GM18502 (cell line): ENCODE results near the gene RRAGB.
A peak's percentile ranks its signal among the peaks of the same experiment; 100 is the strongest.
"Not testable (repeated sequence)": the region's sequence is repeated elsewhere in the genome, so short reads cannot be mapped to it uniquely, and the experiment has no call there.

ENCODE experiments used
- ATAC-seq: cut with Tn5 transposase; IDR thresholded peaks from one replicate; pipeline ENCODE4 v1.9.1; 2021; ENCODE audit warnings: mild to moderate bottlenecking; ENCODE audit not compliant: unreplicated experiment, poor library complexity

RRAGB gene, protein sequence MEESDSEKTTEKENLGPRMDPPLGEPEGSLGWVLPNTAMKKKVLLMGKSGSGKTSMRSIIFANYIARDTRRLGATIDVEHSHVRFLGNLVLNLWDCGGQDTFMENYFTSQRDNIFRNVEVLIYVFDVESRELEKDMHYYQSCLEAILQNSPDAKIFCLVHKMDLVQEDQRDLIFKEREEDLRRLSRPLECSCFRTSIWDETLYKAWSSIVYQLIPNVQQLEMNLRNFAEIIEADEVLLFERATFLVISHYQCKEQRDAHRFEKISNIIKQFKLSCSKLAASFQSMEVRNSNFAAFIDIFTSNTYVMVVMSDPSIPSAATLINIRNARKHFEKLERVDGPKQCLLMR

DNA sequence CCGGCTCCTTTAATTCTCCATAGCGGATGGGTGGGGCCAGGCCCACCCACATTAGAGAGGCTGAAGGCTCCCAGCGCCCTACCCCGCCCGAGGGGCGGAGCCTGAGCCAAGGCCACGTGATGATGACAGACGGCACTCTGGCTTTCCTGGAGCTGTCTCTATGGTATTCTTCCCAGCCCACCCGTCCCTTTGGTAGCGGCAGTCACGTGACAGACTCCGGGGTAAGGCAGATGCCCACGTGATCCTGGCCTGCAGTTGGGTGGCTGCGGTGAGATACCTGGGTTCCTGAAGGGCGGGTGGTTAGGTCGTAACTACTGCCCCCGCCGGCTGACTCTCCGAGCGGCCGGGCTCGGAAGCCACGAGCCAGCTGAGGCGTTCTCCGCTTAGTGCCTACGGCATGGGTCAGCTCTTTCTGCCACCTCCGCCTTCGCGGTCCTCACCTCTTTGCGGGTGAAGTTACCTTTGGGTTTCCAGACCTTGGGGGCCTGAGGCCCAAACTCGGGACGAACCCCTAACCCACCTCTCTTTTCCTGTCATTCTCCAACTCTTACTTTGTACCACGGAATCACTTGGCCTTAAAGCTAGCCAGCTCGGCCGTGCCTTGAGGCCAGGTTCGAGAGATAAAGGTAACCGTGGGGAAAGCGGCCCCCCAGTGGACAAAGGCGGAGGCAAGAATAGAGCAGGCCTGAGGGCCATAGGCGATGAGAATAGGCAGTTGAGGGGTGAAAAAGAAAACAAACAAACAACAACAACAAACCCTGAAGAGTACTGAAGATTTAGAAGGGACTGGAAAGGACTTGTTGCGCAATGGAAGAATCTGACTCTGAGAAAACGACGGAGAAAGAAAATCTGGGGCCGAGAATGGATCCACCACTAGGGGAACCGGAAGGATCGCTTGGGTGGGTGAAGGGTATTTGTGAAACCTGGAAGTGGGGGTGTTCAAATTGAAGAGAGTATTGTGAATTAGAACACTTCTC is at the start of gene RRAGB:
TSS of gene RRAGB (plus strand) at position 229 of the 977 bp plus-strand sequence. CDS start at position 808, 579 bp downstream.
- ATAC-seq: peak; percentile 97

DNA sequence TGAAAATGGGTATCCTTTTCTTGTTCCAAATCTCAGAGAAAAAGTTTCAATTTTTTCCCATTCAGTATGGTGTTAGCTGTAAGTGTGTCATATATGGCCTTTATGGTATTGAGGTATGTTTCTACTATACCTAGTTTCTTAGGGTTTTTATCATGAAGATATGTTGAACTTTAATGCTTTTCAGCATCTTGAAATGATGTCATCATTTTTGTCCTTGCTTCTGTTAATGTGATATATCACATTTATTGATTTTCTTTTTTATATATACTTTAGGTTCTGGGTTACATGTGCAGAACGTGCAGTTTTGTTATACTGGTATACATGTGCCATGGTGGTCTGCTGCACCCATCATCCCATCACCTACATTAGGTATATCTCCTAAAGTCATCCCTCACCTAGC is 49.5 kb upstream of the RRAGB start:
- ATAC-seq: no peak

DNA sequence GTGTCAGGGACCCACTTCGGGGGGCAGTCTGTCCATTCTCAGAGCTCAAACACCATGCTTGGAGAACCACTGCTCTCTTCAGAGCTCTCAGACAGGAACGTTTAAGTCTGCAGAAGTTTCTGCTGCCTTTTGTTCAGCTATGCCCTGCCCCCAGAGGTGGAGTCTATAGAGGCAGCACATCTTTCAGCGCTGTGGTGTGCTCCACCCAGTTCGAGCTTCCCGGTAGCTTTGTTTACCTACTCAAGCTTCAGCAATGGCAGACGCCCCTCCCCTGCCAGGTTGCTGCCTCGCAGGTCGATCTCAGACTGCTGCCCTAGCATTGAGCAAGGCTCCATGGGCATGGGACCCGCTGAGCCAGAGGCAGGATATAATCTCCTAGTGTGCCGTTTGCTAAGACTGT is 29.0 kb upstream of the RRAGB start:
- ATAC-seq: not testable (repeated sequence)

DNA sequence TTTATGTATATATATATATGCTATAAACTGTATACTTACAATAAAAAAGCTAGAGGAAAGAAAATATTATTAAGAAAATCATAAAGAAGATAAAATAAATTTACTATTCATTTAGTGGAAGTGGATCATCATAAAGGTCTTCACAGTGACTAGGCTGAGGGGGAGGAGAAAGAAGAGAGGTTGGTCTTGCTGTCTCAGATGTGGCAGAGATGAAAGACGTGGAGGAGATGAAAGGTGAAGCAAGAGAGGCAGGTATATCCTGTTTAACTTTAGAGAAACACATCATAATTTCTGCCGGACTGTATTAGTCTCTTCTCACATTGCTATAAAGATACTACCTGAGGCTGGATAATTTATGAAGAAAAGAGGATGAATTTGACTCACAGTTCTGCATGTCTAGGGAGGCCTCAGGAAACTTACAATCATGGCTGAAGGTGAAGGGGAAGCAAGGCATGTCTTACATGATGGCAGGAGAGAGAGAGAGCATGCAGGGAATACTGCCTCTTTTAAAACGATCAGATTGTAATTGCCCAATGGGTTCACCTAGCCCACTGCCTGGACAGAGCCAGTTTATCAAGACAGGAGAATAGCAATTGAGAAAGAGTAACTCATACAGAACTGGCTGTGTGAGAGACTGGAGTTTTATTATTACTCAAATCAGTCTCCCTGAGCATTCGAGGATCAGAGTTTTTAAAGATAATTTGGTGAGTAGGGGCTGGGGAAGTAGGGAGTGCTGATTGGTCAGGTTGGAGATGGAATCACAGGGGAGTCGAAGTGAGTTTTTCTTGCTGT is 22.1 kb upstream of the RRAGB start:
- ATAC-seq: no peak

DNA sequence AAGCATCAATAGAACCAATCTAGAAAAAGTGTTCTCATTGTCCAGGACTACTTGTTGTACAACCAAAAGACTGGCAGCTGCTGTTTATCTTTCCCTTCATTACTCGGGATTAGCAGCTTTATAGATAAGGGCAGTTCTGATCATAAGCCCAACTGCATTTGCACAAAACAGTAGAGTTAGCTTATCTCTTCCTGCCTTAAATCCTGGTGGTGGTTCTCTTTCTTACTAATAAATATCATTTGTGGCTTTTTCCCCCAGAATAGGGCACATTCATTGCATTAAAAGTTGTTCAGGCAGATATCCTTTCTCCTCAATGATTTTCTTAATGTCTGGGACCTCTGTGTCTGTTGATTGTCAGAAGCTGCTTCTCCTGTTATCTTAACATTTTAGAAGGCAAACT is 20.2 kb upstream of the RRAGB start:
- ATAC-seq: no peak

DNA sequence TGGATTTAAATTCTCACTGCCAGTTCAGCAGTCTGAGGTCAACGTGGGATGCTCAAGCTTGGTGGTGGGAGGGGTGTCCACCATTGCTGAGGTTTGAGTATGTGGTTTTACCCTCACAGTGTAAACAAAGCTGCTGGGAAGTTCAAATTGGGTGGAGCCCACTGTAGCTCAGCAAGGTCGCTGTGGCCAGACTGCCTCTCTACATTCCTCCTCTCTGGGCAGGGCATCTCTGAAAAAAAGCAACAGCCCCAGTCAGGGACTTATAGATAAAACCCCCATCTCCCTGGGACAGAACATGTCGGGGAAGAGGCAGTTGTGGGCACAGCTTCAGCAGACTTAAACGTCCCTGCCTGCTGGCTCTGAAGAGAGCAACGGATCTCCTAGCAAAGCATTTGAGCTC is 14.9 kb upstream of the RRAGB start:
- no peak for ATAC-seq

DNA sequence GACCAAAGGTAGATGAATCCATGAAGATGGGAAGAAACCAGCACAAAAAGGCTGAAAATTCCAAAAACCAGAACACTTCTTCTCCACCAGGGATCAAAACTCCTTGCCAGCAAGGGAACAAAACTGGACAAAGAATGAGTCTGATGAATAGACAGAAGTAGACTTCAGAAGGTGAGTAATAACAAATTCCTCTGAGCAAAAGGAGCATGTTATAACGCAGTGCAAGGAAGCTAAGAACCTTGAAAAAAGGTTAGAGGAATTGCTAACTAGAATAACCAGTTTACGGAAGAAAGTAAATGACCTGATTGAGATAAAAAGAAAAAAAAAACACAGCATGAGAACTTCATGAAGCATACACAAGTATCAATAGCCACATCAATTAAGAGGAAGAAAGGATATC is 14.1 kb upstream of the RRAGB start:
- not testable (repeated sequence) for ATAC-seq

DNA sequence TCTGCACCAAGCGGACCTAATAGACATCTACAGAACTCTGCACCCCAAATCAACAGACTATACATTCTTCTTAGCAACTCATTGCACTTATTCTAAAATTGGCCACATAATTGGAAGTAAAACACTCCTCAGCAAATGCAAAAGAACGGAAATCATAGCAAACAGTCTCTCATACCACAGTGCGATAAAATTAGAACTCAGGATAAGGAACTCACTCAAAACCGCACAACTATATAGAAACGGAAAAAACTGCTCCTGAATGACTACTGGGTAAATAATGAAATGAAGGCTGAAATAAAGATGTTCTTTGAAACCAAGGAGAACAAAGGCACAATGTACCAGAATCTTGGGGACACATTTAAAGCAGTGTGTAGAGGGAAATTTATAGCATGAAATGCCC is 12.5 kb upstream of the RRAGB start:
- ATAC-seq: not testable (repeated sequence)

DNA sequence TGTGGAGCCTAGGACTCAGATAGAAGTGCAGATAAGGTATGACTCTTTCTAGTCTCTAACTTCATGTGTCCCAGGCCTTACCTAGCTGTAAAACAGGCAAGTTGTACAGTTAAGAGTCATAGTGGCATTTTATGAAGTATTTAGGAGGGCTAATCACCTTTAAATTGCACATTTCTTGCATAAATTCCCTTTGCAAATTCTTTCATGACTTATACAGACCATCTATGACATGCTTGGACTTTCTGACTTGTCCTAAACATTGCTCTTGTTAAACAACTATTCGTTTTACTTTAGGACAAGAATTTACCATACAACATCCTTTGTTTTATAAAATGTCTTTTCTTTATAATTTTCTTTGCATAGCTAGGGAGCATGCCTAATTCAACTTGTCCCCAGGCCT is 7.8 kb upstream of the RRAGB start:
- ATAC-seq: no peak

DNA sequence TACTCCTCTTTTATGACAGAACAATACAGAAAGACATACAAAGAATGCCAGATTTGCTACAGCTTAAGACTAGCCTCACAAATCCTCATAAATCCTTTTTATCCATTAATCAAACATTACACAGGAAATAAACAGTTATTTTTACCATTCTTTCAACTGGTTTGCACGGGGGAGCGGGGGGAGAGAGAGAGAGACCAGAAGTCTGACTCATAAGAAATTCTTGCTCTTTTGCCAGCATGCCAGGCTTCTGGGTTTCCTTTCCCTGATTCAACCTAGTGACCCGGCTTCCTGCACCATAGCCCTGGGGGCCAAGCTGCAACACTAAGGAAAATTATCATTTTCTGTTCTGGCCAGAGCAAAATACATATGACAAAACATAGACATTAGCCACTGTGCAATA is 6.8 kb upstream of the RRAGB start:
- no peak for ATAC-seq

DNA sequence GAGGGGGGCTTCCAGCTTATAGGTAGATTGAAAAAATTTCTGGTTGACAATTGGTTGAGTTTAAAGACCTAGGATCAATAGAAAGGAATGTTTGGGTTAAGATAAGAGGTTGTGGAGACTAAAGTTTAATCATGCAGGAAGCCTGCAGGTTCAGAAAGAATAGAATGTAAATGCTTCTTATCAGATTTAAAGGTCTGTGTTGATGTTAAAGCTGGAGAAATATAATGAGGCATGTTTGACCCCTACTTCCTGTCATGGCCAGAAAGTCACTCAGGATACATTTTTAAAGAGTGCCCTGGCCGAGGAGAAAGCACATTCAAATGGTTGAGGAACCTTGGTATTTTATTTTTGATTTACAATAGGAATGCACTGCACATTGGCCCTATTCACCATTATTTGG is 3.9 kb upstream of the RRAGB start:
- no peak for ATAC-seq

DNA sequence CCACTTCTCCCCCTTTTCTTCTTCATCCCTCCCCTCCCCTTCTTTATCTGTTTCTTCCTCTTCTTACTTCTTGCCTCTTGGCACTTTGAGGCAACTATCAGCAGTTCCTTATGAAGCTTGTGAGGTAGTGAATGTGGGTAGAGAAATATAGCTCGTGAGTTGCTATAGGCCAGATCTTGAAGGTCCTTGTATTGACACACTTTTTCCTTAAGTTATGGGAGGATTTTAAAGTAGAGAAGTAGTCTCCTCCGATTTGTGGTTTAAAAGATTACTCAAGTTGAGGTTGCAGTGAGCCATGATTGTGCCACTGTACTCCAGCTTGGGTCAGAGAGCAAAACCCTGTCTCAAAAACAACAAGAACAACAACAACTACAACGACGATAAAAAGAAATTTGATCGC is 3.4 kb upstream of the RRAGB start:
- ATAC-seq: no peak

DNA sequence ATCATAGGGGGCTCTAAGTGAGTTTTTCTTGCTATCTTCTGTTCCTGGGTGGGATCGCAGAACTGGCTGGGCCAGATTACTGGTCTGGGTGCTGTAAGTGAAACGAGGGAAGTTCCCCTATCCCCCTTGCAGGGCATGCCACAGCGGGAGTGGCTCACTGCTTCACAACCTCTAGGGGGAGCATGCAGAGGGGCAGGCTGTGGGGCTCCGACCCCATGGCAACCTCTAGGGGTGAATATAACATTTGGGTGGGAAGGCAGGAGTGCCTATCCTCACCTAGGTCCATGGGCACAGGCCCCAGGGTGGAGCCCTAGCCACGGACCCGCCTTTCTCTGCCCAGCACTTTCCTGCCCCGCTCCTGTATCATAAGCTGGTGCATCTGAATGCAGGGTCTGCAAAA is 1.7 kb upstream of the RRAGB start:
- no peak for ATAC-seq

DNA sequence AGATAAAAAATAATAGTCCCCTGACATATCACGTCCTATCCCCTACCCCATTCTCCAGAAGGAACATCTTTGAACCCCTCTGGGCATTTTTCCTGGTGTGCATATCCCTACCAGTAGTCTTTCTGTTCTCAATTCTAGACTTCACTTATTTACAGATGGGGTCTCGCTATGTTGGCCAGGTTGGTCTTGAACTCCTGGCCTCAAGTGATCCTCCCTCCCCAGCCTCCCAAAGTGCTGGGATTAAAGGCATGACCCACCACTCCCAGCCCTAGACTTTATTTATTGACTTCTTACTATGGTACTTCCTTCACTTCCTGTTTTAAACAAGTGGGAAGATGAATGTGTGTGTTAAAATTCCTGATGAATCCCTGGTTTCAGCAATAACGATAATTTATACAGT is 612 bp upstream of the RRAGB start:
- ATAC-seq: no peak

DNA sequence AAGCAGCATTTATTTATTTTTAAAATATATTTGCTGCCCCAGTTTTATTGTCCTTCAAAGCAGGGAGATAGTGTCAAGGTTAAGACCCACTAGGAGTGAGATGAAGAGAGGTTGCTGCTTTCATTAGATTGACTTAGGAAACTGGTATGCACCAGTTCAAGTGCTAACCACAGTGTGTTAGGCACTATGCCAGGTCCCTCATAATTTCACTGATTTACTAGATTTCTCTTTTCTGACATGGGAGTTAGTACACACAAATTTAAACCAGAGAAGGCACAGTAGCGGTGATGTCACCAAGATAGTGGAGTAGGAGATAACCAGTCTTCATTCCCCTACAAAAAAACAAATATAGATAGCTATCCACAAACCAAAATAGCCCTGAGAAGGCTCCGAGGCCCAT is 14.3 kb downstream of the RRAGB start:
- no peak for ATAC-seq

DNA sequence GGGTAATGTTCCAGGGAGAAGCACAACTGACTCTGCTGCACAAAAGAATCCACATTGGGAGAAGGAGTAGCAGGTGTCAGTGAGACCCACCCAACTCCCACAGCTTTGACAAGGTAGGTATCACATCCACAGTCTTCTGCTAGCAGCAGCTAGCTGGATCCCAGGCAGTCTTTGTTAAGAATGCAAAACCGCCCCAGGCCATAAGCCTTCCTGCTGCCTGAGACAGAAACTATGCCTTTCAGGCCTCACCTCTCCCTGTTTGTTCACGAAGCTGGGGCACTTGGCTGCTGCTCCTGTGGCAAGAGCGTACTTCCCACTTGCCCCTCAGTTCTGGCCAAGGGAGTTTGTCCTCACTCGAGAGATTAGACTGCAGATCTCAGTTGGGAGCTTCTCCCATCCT is 21.4 kb downstream of the RRAGB start:
- no peak for ATAC-seq

DNA sequence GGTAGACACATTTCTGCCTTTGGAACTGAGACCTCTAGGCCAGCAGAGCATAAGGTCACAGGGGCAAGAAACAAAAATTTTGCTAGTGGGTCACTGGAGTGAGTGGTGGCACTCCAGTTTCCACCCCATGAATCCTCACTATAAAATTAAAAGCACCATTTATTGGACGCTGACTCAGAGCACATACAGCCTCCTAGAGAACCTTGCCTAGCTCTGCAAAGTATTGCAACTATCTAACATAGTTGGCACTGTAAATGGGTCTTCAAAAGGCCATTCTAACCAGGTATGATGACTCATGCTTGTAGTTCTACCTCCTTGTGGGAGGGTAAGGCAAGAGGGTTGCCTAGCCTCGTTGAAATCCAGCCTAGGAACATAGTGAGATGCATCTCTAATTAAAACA is 25.1 kb downstream of the RRAGB start:
- no peak for ATAC-seq

DNA sequence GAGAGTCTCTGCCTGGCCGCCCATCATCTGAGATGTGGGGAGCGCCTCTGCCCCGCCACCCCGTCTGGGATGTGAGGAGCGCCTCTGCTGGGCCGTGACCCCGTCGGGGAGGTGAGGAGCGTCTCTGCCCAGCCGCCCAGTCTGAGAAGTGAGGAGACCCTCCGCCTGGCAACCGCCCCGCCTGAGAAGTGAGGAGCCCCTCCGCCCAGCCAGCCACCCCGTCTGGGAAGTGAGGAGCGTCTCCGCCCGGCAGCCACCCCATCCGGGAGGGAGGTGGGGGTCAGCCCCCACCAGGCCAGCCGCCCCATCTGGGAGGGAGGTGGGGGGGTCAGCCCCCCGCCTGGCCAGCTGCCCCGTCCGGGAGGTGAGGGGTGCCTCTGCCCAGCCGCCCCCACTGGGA is 30.9 kb downstream of the RRAGB start:
- ATAC-seq: not testable (repeated sequence)

DNA sequence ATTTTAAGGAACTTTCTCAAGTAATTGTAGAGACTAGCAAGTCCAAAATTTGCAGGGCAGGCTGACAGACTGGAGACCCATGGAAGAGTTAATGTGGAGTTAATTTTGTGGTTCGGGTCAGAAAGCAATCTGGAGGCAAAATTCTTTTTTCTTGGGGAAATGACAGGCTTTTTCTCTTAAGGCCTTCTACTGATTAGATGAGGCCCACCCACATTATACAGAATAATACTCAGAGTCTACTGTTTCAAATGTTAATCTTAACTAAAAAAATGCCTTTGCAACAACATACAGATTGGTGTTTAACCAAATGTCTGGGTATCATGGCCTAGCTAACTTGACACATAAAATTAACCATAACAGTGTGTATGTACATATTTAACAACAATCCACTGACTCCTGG is 32.7 kb downstream of the RRAGB start:
- ATAC-seq: no peak

DNA sequence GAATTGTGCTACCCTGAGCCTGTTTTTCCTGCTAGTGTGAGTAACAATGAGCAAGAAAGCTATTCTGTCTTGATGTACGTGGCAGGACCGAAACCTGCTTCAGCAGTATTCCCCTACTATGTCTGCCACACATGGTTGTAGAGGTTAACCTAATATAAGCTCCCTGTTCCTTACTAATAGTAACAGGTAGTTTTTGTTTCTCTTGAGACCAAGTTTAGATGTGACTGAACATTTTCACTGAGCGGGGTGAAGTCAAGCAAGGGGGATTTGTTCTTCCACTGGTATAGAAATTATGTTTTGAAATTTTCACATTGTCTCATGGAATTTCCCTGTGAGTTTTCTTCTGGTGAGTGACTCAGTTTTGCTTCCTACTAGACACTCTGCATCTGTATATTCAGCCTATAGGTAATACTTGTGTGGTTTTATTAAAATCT is 37.3 kb downstream of the RRAGB start:
- peak; percentile 94 for ATAC-seq

DNA sequence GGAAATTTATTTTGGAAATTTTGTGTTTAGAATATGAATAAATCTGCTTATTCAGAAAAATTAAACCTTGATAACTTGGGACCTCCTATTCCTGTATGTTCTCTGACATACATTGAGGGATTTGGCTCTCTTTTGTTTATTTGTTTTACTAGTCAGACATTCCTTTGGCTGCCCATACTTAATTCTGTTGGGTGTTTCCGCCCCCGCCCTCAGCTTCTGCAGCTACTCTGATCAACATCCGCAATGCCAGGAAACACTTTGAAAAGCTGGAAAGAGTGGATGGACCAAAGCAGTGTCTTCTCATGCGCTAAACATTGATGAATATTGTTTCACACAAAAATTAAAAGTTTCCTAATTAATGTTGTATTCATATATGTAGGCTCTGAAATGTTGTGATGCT is 40.5 kb downstream of the RRAGB start:
- ATAC-seq: no peak
